ENCODE measurements around the gene GFRA1.

The GFRA1 gene

DNA sequence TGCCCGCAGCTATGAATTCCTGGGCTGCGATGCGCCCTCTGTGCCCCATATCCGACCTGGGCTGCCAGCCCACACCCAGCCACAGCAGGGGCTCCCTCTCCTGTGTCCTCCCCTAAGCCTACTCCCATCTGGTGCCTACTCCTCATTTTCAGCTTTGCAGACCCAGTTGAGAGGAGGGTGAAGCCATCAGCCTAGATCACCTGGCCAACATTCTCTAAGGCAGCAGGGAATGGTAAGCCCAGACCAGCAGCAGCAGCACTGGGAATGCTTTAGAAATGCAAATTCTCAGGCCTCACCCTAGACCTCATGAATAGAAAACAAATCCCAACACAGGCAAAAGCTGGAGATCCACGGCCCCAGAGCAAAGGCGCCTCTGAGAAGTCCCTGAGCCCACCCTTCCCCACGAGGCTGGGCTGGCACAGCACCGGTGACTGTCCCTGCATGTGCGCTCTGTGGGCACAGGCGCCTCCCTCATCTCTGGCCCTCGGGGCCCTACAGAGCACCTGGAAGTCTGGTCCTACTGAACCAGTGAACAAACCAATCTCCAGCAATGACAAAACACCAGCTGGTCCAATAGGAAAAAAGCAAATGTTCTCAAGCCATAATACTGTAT, 161.4 kb downstream of the GFRA1 start:
- H3K9ac ChIP-seq (ENCODE audit: low read depth, low read length, poor library complexity), result peak overlapping the region; percentile 9
- H2AFZ ChIP-seq (ENCODE audit: low read length), result no peak overlapping the region
- no peak overlapping the region for H3K23ac ChIP-seq (ENCODE audit: low read depth, low read length, poor library complexity)
- no peaks in the 10 kb centered on the region for H3K4me1 ChIP-seq (ENCODE audit: control insufficient read depth in 2 of 2, insufficient read depth in 1 of 2, low read depth in 1 of 2, low read length in 2 of 2)
- H3K27me3 ChIP-seq (ENCODE audit: control insufficient read depth in 3 of 3, insufficient read depth in 3 of 3, low read depth in 1 of 3, low read length in 3 of 3), result no peaks in the 10 kb centered on the region
- H3K9me3 ChIP-seq (replicated peaks in 1 of 2; ENCODE audit: control insufficient read depth in 2 of 2, insufficient read depth in 1 of 2, low read depth in 1 of 2, low read length in 2 of 2), result no peaks in the 10 kb centered on the region
- H3K4me2 ChIP-seq (ENCODE audit: insufficient read depth, low read length, poor library complexity, severe bottlenecking), result no peak overlapping the region
- H3K27ac ChIP-seq (replicated peaks; ENCODE audit: low read length), result no peak overlapping the region
- no peak overlapping the region for H2BK12ac ChIP-seq (ENCODE audit: low read length)
- H2BK5ac ChIP-seq (ENCODE audit: low read length), result no peak overlapping the region
- H3K14ac ChIP-seq (ENCODE audit: low read length), result peak overlapping the region; percentile 40
- no peak overlapping the region for H4K91ac ChIP-seq (ENCODE audit: low read depth, low read length, poor library complexity)
- no peaks in the 10 kb centered on the region for H3K79me1 ChIP-seq (ENCODE audit: low read depth, low read length)
- no peak overlapping the region for H3K4me3 ChIP-seq (ENCODE audit: low read length in 2 of 2)
- no peak overlapping the region for H2BK120ac ChIP-seq (ENCODE audit: low read depth, low read length)
- no peak for DNase-seq (ENCODE audit: low spot score)
- no peak overlapping the region for H3K4ac ChIP-seq (ENCODE audit: low read length)
- H3K18ac ChIP-seq (ENCODE audit: low read length), result peak overlapping the region; percentile 60
- no CpG with 5 or more reads among the region's 11 CpGs for WGBS, 2 donors (ENCODE audit: extremely low coverage in 2 of 2, insufficient read length in 2 of 2, insufficient replicate concordance in 1 of 2)
- H4K8ac ChIP-seq (ENCODE audit: low read depth, low read length), result no peak overlapping the region
- H3K36me3 ChIP-seq (replicated peaks in 1 of 2; ENCODE audit: control insufficient read depth in 2 of 2, insufficient read depth in 2 of 2, low read length in 2 of 2), result peaks cover 0 to 10% of the 10 kb centered on the region in 2 donors
- H2AK5ac ChIP-seq (ENCODE audit: low read depth, low read length), result peak overlapping the region; percentile 22
- no peak overlapping the region for H2BK15ac ChIP-seq (ENCODE audit: low read length)

DNA sequence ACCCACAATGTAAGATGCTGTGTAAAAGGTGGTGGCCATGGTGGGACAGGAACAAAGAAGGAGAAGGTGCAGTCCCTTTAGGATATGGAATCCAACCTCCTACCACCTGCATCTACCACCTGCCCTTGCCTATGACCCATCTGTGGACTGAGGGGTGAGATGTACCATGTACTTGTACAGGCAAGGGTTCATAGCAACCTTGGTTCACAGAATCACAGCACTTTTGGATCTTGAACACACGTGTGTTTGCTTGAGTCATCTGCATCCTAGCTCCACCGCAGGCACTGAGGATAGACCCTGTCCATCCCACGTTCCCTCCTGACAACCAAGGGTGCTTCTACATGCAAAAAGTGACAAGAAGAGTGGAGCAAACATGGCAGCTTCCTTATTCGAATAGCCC, 162.3 kb downstream of the GFRA1 start:
- H4K8ac ChIP-seq (ENCODE audit: low read depth, low read length), result no peak overlapping the region
- no peak overlapping the region for H2AFZ ChIP-seq (ENCODE audit: low read length)
- no peaks in the 10 kb centered on the region for H3K27me3 ChIP-seq (ENCODE audit: control insufficient read depth in 3 of 3, insufficient read depth in 3 of 3, low read depth in 1 of 3, low read length in 3 of 3)
- no peak overlapping the region for H3K18ac ChIP-seq (ENCODE audit: low read length)
- no peak overlapping the region for H3K4ac ChIP-seq (ENCODE audit: low read length)
- H3K4me2 ChIP-seq (ENCODE audit: insufficient read depth, low read length, poor library complexity, severe bottlenecking), result no peak overlapping the region
- H2BK5ac ChIP-seq (ENCODE audit: low read length), result no peak overlapping the region
- H2BK15ac ChIP-seq (ENCODE audit: low read length), result no peak overlapping the region
- H3K23ac ChIP-seq (ENCODE audit: low read depth, low read length, poor library complexity), result no peak overlapping the region
- H3K4me1 ChIP-seq (ENCODE audit: control insufficient read depth in 2 of 2, insufficient read depth in 1 of 2, low read depth in 1 of 2, low read length in 2 of 2), result no peaks in the 10 kb centered on the region
- no peak overlapping the region for H2BK12ac ChIP-seq (ENCODE audit: low read length)
- H3K79me1 ChIP-seq (ENCODE audit: low read depth, low read length), result no peaks in the 10 kb centered on the region
- no peak overlapping the region for H3K27ac ChIP-seq (replicated peaks; ENCODE audit: low read length)
- H3K14ac ChIP-seq (ENCODE audit: low read length), result no peak overlapping the region
- WGBS, 2 donors (ENCODE audit: extremely low coverage in 2 of 2, insufficient read length in 2 of 2, insufficient replicate concordance in 1 of 2), result no CpG with 5 or more reads among the region's 4 CpGs
- H3K9me3 ChIP-seq (replicated peaks in 1 of 2; ENCODE audit: control insufficient read depth in 2 of 2, insufficient read depth in 1 of 2, low read depth in 1 of 2, low read length in 2 of 2), result no peaks in the 10 kb centered on the region
- no peak overlapping the region for H4K91ac ChIP-seq (ENCODE audit: low read depth, low read length, poor library complexity)
- peak overlapping the region in 1 of 2 donors; percentile 40 for H3K4me3 ChIP-seq (ENCODE audit: low read length in 2 of 2)
- H2AK5ac ChIP-seq (ENCODE audit: low read depth, low read length), result no peak overlapping the region
- H3K36me3 ChIP-seq (replicated peaks in 1 of 2; ENCODE audit: control insufficient read depth in 2 of 2, insufficient read depth in 2 of 2, low read length in 2 of 2), result peaks cover 0 to 5% of the 10 kb centered on the region in 2 donors
- peak overlapping the region; percentile 40 for H2BK120ac ChIP-seq (ENCODE audit: low read depth, low read length)
- H3K9ac ChIP-seq (ENCODE audit: low read depth, low read length, poor library complexity), result no peak overlapping the region
- DNase-seq (ENCODE audit: low spot score), result no peak

DNA sequence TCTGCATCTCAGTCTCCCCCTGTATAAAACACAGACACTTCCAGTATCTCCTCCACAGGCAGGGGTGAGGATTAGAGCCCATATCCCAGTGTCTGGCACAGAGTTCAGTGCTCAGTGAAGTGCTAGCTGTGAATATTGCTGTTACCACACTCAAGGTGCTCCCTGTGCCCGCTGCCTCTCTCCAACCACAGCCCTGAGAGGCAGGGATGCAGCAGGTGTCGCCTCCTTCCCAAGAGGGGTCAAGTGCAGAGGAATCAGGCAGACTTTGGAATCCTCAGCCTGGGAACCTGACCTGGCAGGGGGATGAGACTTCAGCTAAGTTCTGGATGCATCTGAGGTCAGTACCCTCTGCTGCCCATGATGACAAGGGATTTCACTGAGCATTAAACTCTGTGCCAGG, 163.1 kb downstream of the GFRA1 start:
- Histone ChIP-seq H2AK5ac (ENCODE audit: low read depth, low read length) (no peak overlapping the region), H4K91ac (ENCODE audit: low read depth, low read length, poor library complexity) (no peak overlapping the region), H3K9me3 (replicated peaks in 1 of 2; ENCODE audit: control insufficient read depth in 2 of 2, insufficient read depth in 1 of 2, low read depth in 1 of 2, low read length in 2 of 2) (no peaks in the 10 kb centered on the region), H2BK12ac (ENCODE audit: low read length) (no peak overlapping the region), H3K27me3 (ENCODE audit: control insufficient read depth in 3 of 3, insufficient read depth in 3 of 3, low read depth in 1 of 3, low read length in 3 of 3) (no peaks in the 10 kb centered on the region), H3K4ac (ENCODE audit: low read length) (no peak overlapping the region), H3K23ac (ENCODE audit: low read depth, low read length, poor library complexity) (no peak overlapping the region), H3K79me1 (ENCODE audit: low read depth, low read length) (no peaks in the 10 kb centered on the region), H3K9ac (ENCODE audit: low read depth, low read length, poor library complexity) (no peak overlapping the region), H3K4me1 (ENCODE audit: control insufficient read depth in 2 of 2, insufficient read depth in 1 of 2, low read depth in 1 of 2, low read length in 2 of 2) (no peaks in the 10 kb centered on the region), H3K27ac (replicated peaks; ENCODE audit: low read length) (no peak overlapping the region), H2BK120ac (ENCODE audit: low read depth, low read length) (no peak overlapping the region), H2BK15ac (ENCODE audit: low read length) (no peak overlapping the region), H2AFZ (ENCODE audit: low read length) (no peak overlapping the region), H3K36me3 (replicated peaks in 1 of 2; ENCODE audit: control insufficient read depth in 2 of 2, insufficient read depth in 2 of 2, low read length in 2 of 2) (peaks cover 0 to 4% of the 10 kb centered on the region in 2 donors), H3K4me3 (ENCODE audit: low read length in 2 of 2) (no peak overlapping the region), H4K8ac (ENCODE audit: low read depth, low read length) (no peak overlapping the region), H3K18ac (ENCODE audit: low read length) (peak overlapping the region; percentile 11), H3K4me2 (ENCODE audit: insufficient read depth, low read length, poor library complexity, severe bottlenecking) (no peak overlapping the region), H3K14ac (ENCODE audit: low read length) (no peak overlapping the region), H2BK5ac (ENCODE audit: low read length) (no peak overlapping the region)
- no peak for DNase-seq (ENCODE audit: low spot score)
- no CpG with 5 or more reads among the region's 2 CpGs for WGBS, 2 donors (ENCODE audit: extremely low coverage in 2 of 2, insufficient read length in 2 of 2, insufficient replicate concordance in 1 of 2)

GRCh38 chr10:116109481-116109880, 163.5 kb downstream of the GFRA1 start:
- Histone ChIP-seq H4K8ac (ENCODE audit: low read depth, low read length) (no peak overlapping the region), H3K79me1 (ENCODE audit: low read depth, low read length) (no peaks in the 10 kb centered on the region), H3K27me3 (ENCODE audit: control insufficient read depth in 3 of 3, insufficient read depth in 3 of 3, low read depth in 1 of 3, low read length in 3 of 3) (no peaks in the 10 kb centered on the region), H2AFZ (ENCODE audit: low read length) (no peak overlapping the region), H3K4me1 (ENCODE audit: control insufficient read depth in 2 of 2, insufficient read depth in 1 of 2, low read depth in 1 of 2, low read length in 2 of 2) (no peaks in the 10 kb centered on the region), H2BK120ac (ENCODE audit: low read depth, low read length) (no peak overlapping the region), H2BK12ac (ENCODE audit: low read length) (no peak overlapping the region), H3K4me2 (ENCODE audit: insufficient read depth, low read length, poor library complexity, severe bottlenecking) (no peak overlapping the region), H3K4ac (ENCODE audit: low read length) (no peak overlapping the region), H3K9me3 (replicated peaks in 1 of 2; ENCODE audit: control insufficient read depth in 2 of 2, insufficient read depth in 1 of 2, low read depth in 1 of 2, low read length in 2 of 2) (no peaks in the 10 kb centered on the region), H2BK5ac (ENCODE audit: low read length) (no peak overlapping the region), H2BK15ac (ENCODE audit: low read length) (no peak overlapping the region), H3K4me3 (ENCODE audit: low read length in 2 of 2) (no peak overlapping the region), H2AK5ac (ENCODE audit: low read depth, low read length) (no peak overlapping the region), H3K27ac (replicated peaks; ENCODE audit: low read length) (no peak overlapping the region), H3K36me3 (replicated peaks in 1 of 2; ENCODE audit: control insufficient read depth in 2 of 2, insufficient read depth in 2 of 2, low read length in 2 of 2) (peaks cover 0 to 4% of the 10 kb centered on the region in 2 donors), H3K18ac (ENCODE audit: low read length) (no peak overlapping the region), H3K23ac (ENCODE audit: low read depth, low read length, poor library complexity) (no peak overlapping the region), H4K91ac (ENCODE audit: low read depth, low read length, poor library complexity) (no peak overlapping the region), H3K9ac (ENCODE audit: low read depth, low read length, poor library complexity) (no peak overlapping the region), H3K14ac (ENCODE audit: low read length) (no peak overlapping the region)
- no peak for DNase-seq (ENCODE audit: low spot score)
- WGBS, 2 donors (ENCODE audit: extremely low coverage in 2 of 2, insufficient read length in 2 of 2, insufficient replicate concordance in 1 of 2), result no CpG with 5 or more reads among the region's 8 CpGs
